ENCODE data around the gene RCOR1. TPM values are rescaled to one million over a fixed set of nuclear protein-coding genes. Genes with fewer than 3 reads are reported as not detected.

Gene RCOR1
- total and polyA plus RNA-seq, 2 of the 8 experiments (the other 6 are each of a cell fraction or from before 2014, with no cell fraction given): 12.3 to 26.3 TPM

DNA sequence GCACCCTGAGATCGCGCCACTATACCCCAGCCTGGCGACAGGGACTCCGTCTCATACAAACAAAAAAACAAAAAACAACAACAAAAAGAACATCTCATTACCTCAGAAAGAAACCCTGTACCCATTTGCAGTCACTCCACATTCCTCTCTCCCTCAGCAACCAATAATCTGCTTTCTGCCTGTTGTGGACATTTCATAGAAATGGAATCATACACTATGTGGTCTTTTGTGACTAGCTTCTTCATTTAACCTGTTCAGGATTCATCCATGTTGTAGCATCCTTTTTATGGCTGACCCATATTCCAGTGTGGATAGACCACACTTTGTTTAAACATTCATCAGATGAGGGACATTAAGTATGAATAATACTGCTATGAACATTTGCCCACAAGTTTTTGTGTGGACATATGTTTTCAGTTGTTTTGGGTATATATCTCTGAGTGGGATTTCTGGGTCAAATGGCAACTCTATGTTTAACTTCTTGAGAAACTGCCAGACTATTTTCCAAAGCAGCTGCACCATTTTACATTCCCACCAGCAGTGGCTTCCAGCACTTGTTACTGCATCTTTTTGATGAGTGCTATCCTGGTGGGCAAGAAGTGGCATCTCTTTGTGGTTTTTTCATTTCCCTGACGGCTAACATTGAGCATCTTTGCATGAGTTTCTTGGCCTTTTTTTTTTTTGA lies 5.9 kb upstream of the RCOR1 start (continued):
- TF ChIP-seq CHD7 (IDR thresholded peaks at IDR 0.05; ENCODE audit: insufficient replicate concordance, low read length) (no peak), TCF12 (IDR thresholded peaks at IDR 0.05; ENCODE audit: low read depth, low read length) (no peak), YY1 (IDR thresholded peaks at IDR 0.05; ENCODE audit: low read depth, low read length) (no peak), POU5F1 (IDR thresholded peaks at IDR 0.05; ENCODE audit: low read depth, low read length) (no peak), KDM1A (IDR thresholded peaks at IDR 0.05; ENCODE audit: borderline replicate concordance, low read length) (no peak), EGR1 (IDR thresholded peaks at IDR 0.05; ENCODE audit: borderline replicate concordance, low read depth, low read length) (no peak), ZNF274 (IDR thresholded peaks at IDR 0.05; ENCODE audit: borderline replicate concordance, extremely low read depth, low read length) (no peak), RXRA (IDR thresholded peaks at IDR 0.05; ENCODE audit: insufficient read depth, low read depth, low read length) (no peak), BCL11A (IDR thresholded peaks at IDR 0.05; ENCODE audit: low read depth in 2 of 2, low read length in 2 of 2) (no peak), CBX8 (IDR thresholded peaks at IDR 0.05; ENCODE audit: borderline replicate concordance, low read depth, low read length) (no peak), SIX5 (IDR thresholded peaks at IDR 0.05; ENCODE audit: low read depth, low read length) (no peak), POLR2AphosphoS5 (IDR thresholded peaks at IDR 0.05; ENCODE audit: low read depth, low read length) (no peak)
